K562 treated with DMSO at 1 percent for 48 hours (cell line): ENCODE measurements around the gene ANGPTL1. TPM values are rescaled to one million over a fixed set of nuclear protein-coding genes. Genes with fewer than 3 reads are reported as not detected.

ENCODE experiments used
- total RNA-seq: library from RNA; unstranded; fragments of 300-600 nt; gene quantifications from 2 replicates; pipeline ENCODE4 v1.2.3, GENCODE V29; 2022; ENCODE audit warnings: low replicate concordance; ENCODE audit errors: extremely low read depth

ANGPTL1 gene
- not detected in 2 replicates for total RNA-seq

GRCh38 chr1:178870944-178871343 is at the start of gene ANGPTL1:
ANGPTL1 (minus strand) TSS chr1:178871077; CDS start chr1:178865776, 5,301 bp downstream.

Other genes with a start within 250 kb of the ANGPTL1 start
- gene RALGPS2, start 145.8 kb downstream of the ANGPTL1 start, total RNA-seq: not detected in 2 replicates
- gene FAM20B, start 154.8 kb upstream of the ANGPTL1 start, total RNA-seq: not detected in 2 replicates
- gene TOR3A, start 211.0 kb upstream of the ANGPTL1 start, total RNA-seq: not detected in 2 replicates